Mucosa of descending colon (tissue), 3 donors: ENCODE results near the gene BACH2. TPM values are rescaled to one million over a fixed set of nuclear protein-coding genes. Genes with fewer than 3 reads are reported as not detected.

Source experiments
- ATAC-seq: fragments of 200-7000 bp; cut with Tn5 transposase; one replicate; pipeline ENCODE4 v1.9.1; 2020; ENCODE audit warnings: mild to moderate bottlenecking, moderate library complexity
- DNase-seq, 3 donors: peaks; one replicate each; pipeline ENCODE4 v3.0.0-alpha.2; 2020
- H3K36me3 ChIP-seq: fragments of 200-600 bp; one replicate; pipeline ENCODE4 v1.8.0; 2021; ENCODE audit warnings: low read depth, mild to moderate bottlenecking
- H3K4me1 ChIP-seq: fragments of 200-600 bp; one replicate; pipeline ENCODE4 v1.8.0; 2021; ENCODE audit warnings: low read depth, mild to moderate bottlenecking
- H3K4me3 ChIP-seq: fragments of 200-600 bp; one replicate; pipeline ENCODE4 v1.8.0; 2021; ENCODE audit warnings: mild to moderate bottlenecking
- H3K9me3 ChIP-seq: fragments of 200-600 bp; one replicate; pipeline ENCODE4 v1.8.0; 2021; ENCODE audit warnings: mild to moderate bottlenecking
- intact Hi-C, 2 donors: fragments of 100-400 bp; cut with DNase I in 1 of 2; cut with micrococcal nuclease in 1 of 2; formaldehyde crosslinking; loops; one replicate each; pipeline versions ENCODE4 v1.11.0 to v1.11.1; 2022; cut with DNase I, micrococcal nuclease
- total RNA-seq, 3 donors: library from RNA; stranded (reverse); fragmentation: NEBNext Ultra II Directional in 2 of 3; extraction: Animal tissue kit (Norgen Biotek cat#: 25700) in 2 of 3; gene quantifications; one replicate each; pipeline versions ENCODE4 v1.2.1 to v1.2.4, GENCODE V29; 2021 to 2023
- TF ChIP-seq, protein P1 (sequence below): fragments of 200-600 bp; IDR thresholded peaks from one replicate; pipeline ENCODE4 v1.8.0; 2022; ENCODE audit warnings: antibody characterized with exemption, mild to moderate bottlenecking
- donor health status: DM: no; HTN: no; CAD: no; lungs with moderate emphysema.
- donor health status: DM: no; HTN: no; CAD: no.
- donor health status: DM: no; HTN: yes; CAD: no.

Gene BACH2
- total RNA-seq, 3 donors from 2014 or later: 0.96 to 1.6 (median 1.2) TPM

- DNase-seq: no peak
- TF ChIP-seq, protein P1, sequence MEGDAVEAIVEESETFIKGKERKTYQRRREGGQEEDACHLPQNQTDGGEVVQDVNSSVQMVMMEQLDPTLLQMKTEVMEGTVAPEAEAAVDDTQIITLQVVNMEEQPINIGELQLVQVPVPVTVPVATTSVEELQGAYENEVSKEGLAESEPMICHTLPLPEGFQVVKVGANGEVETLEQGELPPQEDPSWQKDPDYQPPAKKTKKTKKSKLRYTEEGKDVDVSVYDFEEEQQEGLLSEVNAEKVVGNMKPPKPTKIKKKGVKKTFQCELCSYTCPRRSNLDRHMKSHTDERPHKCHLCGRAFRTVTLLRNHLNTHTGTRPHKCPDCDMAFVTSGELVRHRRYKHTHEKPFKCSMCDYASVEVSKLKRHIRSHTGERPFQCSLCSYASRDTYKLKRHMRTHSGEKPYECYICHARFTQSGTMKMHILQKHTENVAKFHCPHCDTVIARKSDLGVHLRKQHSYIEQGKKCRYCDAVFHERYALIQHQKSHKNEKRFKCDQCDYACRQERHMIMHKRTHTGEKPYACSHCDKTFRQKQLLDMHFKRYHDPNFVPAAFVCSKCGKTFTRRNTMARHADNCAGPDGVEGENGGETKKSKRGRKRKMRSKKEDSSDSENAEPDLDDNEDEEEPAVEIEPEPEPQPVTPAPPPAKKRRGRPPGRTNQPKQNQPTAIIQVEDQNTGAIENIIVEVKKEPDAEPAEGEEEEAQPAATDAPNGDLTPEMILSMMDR: no peak
- Histone ChIP-seq H3K36me3 (no peaks in the 10 kb centered on the region), H3K4me3 (no peak overlapping the region), H3K4me1 (no peaks in the 10 kb centered on the region), H3K9me3 (no peaks in the 10 kb centered on the region)
- ATAC-seq: no peak
- intact Hi-C loops: no loop called here
Observed at GRCh38 chr6:90088009-90088408, 208.6 kb downstream of the BACH2 start.

GRCh38 chr6:90087106-90087833 is 209.4 kb downstream of the BACH2 start:
- intact Hi-C loops: no loop called here
- no peak overlapping the region for H3K4me3 ChIP-seq
- ATAC-seq (no peak), DNase-seq (no peak)
- no peaks in the 10 kb centered on the region for H3K4me1 ChIP-seq
- TF ChIP-seq, protein P1: no peak
- H3K9me3 ChIP-seq: no peaks in the 10 kb centered on the region
- H3K36me3 ChIP-seq: no peaks in the 10 kb centered on the region

DNA sequence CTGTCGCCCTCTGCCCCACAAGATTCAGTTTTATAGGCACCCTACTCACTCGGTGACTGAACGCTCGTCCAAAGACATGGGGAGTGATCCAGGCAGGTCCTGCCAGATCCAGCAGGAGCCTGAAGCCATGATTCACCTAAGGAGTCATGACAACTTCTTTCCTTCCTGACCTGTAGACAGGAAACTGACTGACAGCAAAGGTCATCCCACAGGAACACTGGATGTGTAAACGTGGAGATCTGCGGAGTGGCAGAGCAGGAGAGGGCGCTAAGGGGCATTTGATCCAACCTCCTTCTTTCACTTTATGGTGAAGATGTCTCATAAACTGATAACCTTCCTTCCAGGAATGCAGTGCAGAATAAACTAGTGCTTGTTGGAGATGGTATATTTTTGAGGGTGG is 210.1 kb downstream of the BACH2 start:
- Histone ChIP-seq H3K4me1 (no peaks in the 10 kb centered on the region), H3K9me3 (no peaks in the 10 kb centered on the region), H3K4me3 (no peak overlapping the region), H3K36me3 (no peaks in the 10 kb centered on the region)
- ATAC-seq: peak; percentile 18
- TF ChIP-seq, protein P1: no peak
- intact Hi-C loops: no loop called here
- no peak for DNase-seq

GRCh38 chr6:90083891-90084290 is 212.8 kb downstream of the BACH2 start:
- H3K36me3 ChIP-seq: no peaks in the 10 kb centered on the region
- DNase-seq (peak in 1 of 3 donors; percentile 18), ATAC-seq (peak; percentile 71)
- TF ChIP-seq, protein P1: no peak
- no peaks in the 10 kb centered on the region for H3K9me3 ChIP-seq
- no peak overlapping the region for H3K4me3 ChIP-seq
- no peaks in the 10 kb centered on the region for H3K4me1 ChIP-seq
- intact Hi-C loops: no loop called here

GRCh38 chr6:90082847-90083246 is 213.8 kb downstream of the BACH2 start:
- Histone ChIP-seq H3K9me3 (no peaks in the 10 kb centered on the region), H3K4me3 (no peak overlapping the region), H3K36me3 (no peaks in the 10 kb centered on the region), H3K4me1 (no peaks in the 10 kb centered on the region)
- TF ChIP-seq, protein P1: no peak
- intact Hi-C loops: no loop called here
- DNase-seq: no peak
- no peak for ATAC-seq
